Motor neuron (in vitro differentiated cells): ENCODE results near the gene ZMYND11. TPM values are rescaled to one million over a fixed set of nuclear protein-coding genes. Genes with fewer than 3 reads are reported as not detected.

Source experiments
- total RNA-seq, 8 experiments: library from RNA; unstranded; fragments of 300-600 nt; gene quantifications; 2 replicates each; pipeline versions ENCODE4 v1.2.3 to v1.2.4, GENCODE V29; 2022

ZMYND11 gene
- total RNA-seq, 8 experiments from 2014 or later = 24.2 to 83.8 (median 36.8) TPM

Other genes starting within 250 kb of the ZMYND11 start
- gene TUBB8, start 86.2 kb upstream of the ZMYND11 start, total RNA-seq = 1 to 10 TPM in 3 of 8 experiments, under 1 TPM in 5; 0.20 to 3.0 (median 0.63) TPM